ENCODE results near the gene ADAM11.

GRCh38 chr17:44796731-44797130 is 37.9 kb downstream of the ADAM11 start:
- TF ChIP-seq SUZ12 (IDR thresholded peaks at IDR 0.05; ENCODE audit: extremely low read depth, insufficient read depth, insufficient read length) (no peak), ZNF274 (IDR thresholded peaks at IDR 0.05; ENCODE audit: low read depth, low read length) (no peak), YY1 (IDR thresholded peaks at IDR 0.05; ENCODE audit: insufficient read depth, insufficient read length) (no peak)
